K562 (cell line): Measurements from ENCODE around the gene EPHA4. TPM values are rescaled to one million over a fixed set of nuclear protein-coding genes. Genes with fewer than 3 reads are reported as not detected.

Experiments used
- ATAC-seq: fragments of 200-7000 bp; cut with Tn5 transposase; 3 replicates; pipeline ENCODE4 v1.9.1; 2020; ENCODE audit warnings: moderate library complexity
- BruUV-seq: library from RNA; stranded (reverse); fragments of 400-500 nt; replicated peaks from 2 replicates; lab custom pipeline; 2021; lab: Mats Ljungman, UMichigan
- CTCF ChIA-PET: fragments of 300-600 bp; formaldehyde crosslinking; extraction: SDS; loops from one replicate; lab custom pipeline; 2021; ENCODE audit warnings: low intra/inter-chr PET ratio; lab: Yijun Ruan, JAX
- POLR2A ChIA-PET: fragments of 300-600, 350-650 bp; sonication (Branson Sonifier 250); formaldehyde crosslinking; extraction: SDS; loops from one replicate; lab custom pipeline; 2021; ENCODE audit warnings: antibody characterized with exemption, inconsistent platforms; lab: Yijun Ruan, JAX
- DNase-seq, 4 experiments: peaks; one replicate each; pipeline versions ENCODE4 v3.0.0 to v3.0.0-alpha.2; 2011 to 2018; ENCODE audit warnings: low spot score in 3 of 4, mixed read lengths in 3 of 4; ENCODE audit errors: extremely low read depth in 1 of 4
- FAIRE-seq: peaks from 2 replicates; lab custom pipeline; 2011; peaks lifted over from hg19 to GRCh38; lab: Jason Lieb, UNC
- H2AFZ ChIP-seq: 2 replicates; pipeline ENCODE4 v1.6.0; 2011; ENCODE audit warnings: low read depth, low read length, control low read depth, inconsistent platforms
- H3K27ac ChIP-seq: fragments of 200-600 bp; 3 replicates; pipeline ENCODE4 v1.8.0; 2011; ENCODE audit warnings: low read depth, mild to moderate bottlenecking, control low read depth, inconsistent platforms, low read length, moderate library complexity, mixed read lengths; ENCODE audit errors: extremely low read depth
- H3K27me3 ChIP-seq, 2 experiments: fragments of 300-600 bp in 1 of 2; 2 replicates in 1 of 2; 3 replicates in 1 of 2; pipeline versions ENCODE4 v1.6.0 to v1.8.0; 2011; ENCODE audit warnings: inconsistent platforms in 2 of 2, low read length in 2 of 2, mild to moderate bottlenecking in 1 of 2, mixed read lengths in 1 of 2, moderate library complexity in 1 of 2; ENCODE audit not compliant: control insufficient read depth in 2 of 2, insufficient read depth in 2 of 2
- H3K36me3 ChIP-seq: fragments of 300-600 bp; 3 replicates; pipeline ENCODE4 v1.8.0; 2011; ENCODE audit warnings: mild to moderate bottlenecking, low read length, inconsistent platforms; ENCODE audit not compliant: control insufficient read depth, insufficient read depth
- H3K4me1 ChIP-seq, 2 experiments: fragments of 200-600 bp in 1 of 2; replicated peaks in 1 of 2; 2 replicates in 1 of 2; 3 replicates in 1 of 2; pipeline versions ENCODE4 v1.5.1 to v1.8.0; 2011; ENCODE audit warnings: inconsistent platforms in 2 of 2, low read length in 2 of 2, mild to moderate bottlenecking in 1 of 2, mixed read lengths in 1 of 2, moderate library complexity in 1 of 2; ENCODE audit not compliant: control insufficient read depth in 2 of 2, insufficient read depth in 2 of 2
- H3K4me2 ChIP-seq: 2 replicates; pipeline ENCODE4 v1.6.1; 2011; ENCODE audit warnings: low read length, control low read depth, inconsistent platforms, mixed read lengths; ENCODE audit not compliant: insufficient read depth
- H3K4me3 ChIP-seq: fragments of 200-600 bp; sonication (generic), shearing (Covaris generic); 2 replicates; pipeline ENCODE4 v1.5.1; 2016; ENCODE audit warnings: control low read depth, inconsistent platforms
- H3K79me2 ChIP-seq: fragments of 200-600 bp; 3 replicates; pipeline ENCODE4 v1.8.0; 2011; ENCODE audit warnings: low read length, inconsistent platforms; ENCODE audit not compliant: control insufficient read depth, insufficient read depth
- H3K9ac ChIP-seq, 2 experiments: 2 replicates each; pipeline versions ENCODE4 v1.6.0 to v1.6.1; 2011; ENCODE audit warnings: low read depth in 2 of 2, low read length in 2 of 2, control low read depth in 1 of 2, inconsistent platforms in 1 of 2, mild to moderate bottlenecking in 1 of 2, mixed read lengths in 1 of 2; ENCODE audit not compliant: insufficient read depth in 1 of 2
- H3K9me1 ChIP-seq: one replicate; pipeline ENCODE4 v1.6.0; 2011; ENCODE audit warnings: inconsistent platforms, mild to moderate bottlenecking, low read length, moderate library complexity; ENCODE audit not compliant: control insufficient read depth, insufficient read depth
- H3K9me3 ChIP-seq: replicated peaks from 2 replicates; pipeline ENCODE4 v1.5.1; 2011; ENCODE audit warnings: low read depth, low read length, inconsistent platforms; ENCODE audit not compliant: control insufficient read depth, insufficient read depth
- H4K20me1 ChIP-seq: replicated peaks from 2 replicates; pipeline ENCODE4 v1.6.1; 2011; ENCODE audit warnings: low read length, inconsistent platforms, mixed read lengths; ENCODE audit not compliant: control insufficient read depth, insufficient read depth
- EZH2 ChIP-seq: IDR thresholded peaks from 2 replicates; pipeline ENCODE4 v1.6.1; 2012; ENCODE audit warnings: low read depth, mild to moderate bottlenecking, inconsistent platforms, low read length, borderline replicate concordance
- NFE2L1 ChIP-seq: fragments of 450-650 bp; IDR thresholded peaks from 2 replicates; pipeline ENCODE4 v1.6.1; 2016; ENCODE audit warnings: missing genetic modification characterization, low read depth, mild to moderate bottlenecking, missing compliant biosample characterization, moderate library complexity, borderline replicate concordance
- NR0B1 ChIP-seq: fragments of 450-650 bp; IDR thresholded peaks from one replicate; pipeline ENCODE4 v1.6.1; 2018; ENCODE audit warnings: mild to moderate bottlenecking, moderate library complexity; ENCODE audit not compliant: partially characterized antibody
- PHF8 ChIP-seq: fragments of 200-600 bp; sonication (generic); IDR thresholded peaks from 2 replicates; pipeline ENCODE4 v1.6.1; 2012; ENCODE audit warnings: mixed run types, mild to moderate bottlenecking, inconsistent platforms, low read length, moderate library complexity, borderline replicate concordance
- SLC30A9 ChIP-seq: fragments of 250-450 bp; sonication (Bioruptor Pico); IDR thresholded peaks from 2 replicates; pipeline ENCODE4 v1.8.0; 2022; ENCODE audit warnings: mild to moderate bottlenecking, moderate library complexity
- ZNF232 ChIP-seq: sonication (generic); formaldehyde crosslinking; IDR thresholded peaks from 2 replicates; pipeline ENCODE4 v1.8.0; 2022; ENCODE audit warnings: mild to moderate bottlenecking, missing genetic modification reagents
- WGBS: fragments of 100-300 bp; shearing (Covaris generic); methylation state at CpG from one replicate; pipeline ENCODE4 v1.1.6; 2016; ENCODE audit warnings: low coverage, mixed read lengths; ENCODE audit not compliant: insufficient coverage; ENCODE audit errors: missing lambda C conversion rate; 5-methylcytosine and 5-hydroxymethylcytosine counted together
- in situ Hi-C: fragments of 300-500 bp; cut with MboI; formaldehyde crosslinking; loops from 4 replicates; pipeline ENCODE4 v1.15.0; 2018; ENCODE audit warnings: inconsistent platforms, mixed read lengths
- intact Hi-C: fragments of 100-400 bp; cut with micrococcal nuclease; formaldehyde crosslinking; loops from 2 replicates; pipeline ENCODE4 v1.14.2; 2022
- polyA plus RNA-seq, 8 experiments: library from polyadenylated mRNA; depleted of rRNA in 4 of 8; stranded (reverse) in 5 of 8; unstranded in 3 of 8; fragments of >200 nt; fragmentation: Nextera tagmentation in 2 of 8; fragmentation: Illumina TruSeq in 1 of 8; extraction: Ambion mirVana in 2 of 8; extraction: Trizol in 1 of 8; gene quantifications; 2 replicates each; pipeline versions ENCODE4 v1.2.1 to v1.2.3, GENCODE V29; 2011 to 2014; ENCODE audit warnings: inconsistent platforms in 1 of 8, missing spikeins in 1 of 8
- total RNA-seq, 7 experiments: library from RNA; depleted of rRNA in 6 of 7; stranded (reverse); fragments of >200 nt in 6 of 7; fragmentation: Illumina TruSeq in 2 of 7; extraction: Trizol in 2 of 7; gene quantifications; 2 replicates each; pipeline versions ENCODE4 v1.2.1 to v1.2.3, GENCODE V29; 2011 to 2021; ENCODE audit warnings: low replicate concordance in 1 of 7
- TF ChIP-seq, protein P1 (sequence below): sonication (generic); formaldehyde crosslinking; IDR thresholded peaks from 2 replicates; pipeline ENCODE4 v1.9.0; 2022; ENCODE audit warnings: mild to moderate bottlenecking, missing genetic modification reagents

The EPHA4 gene
- total and polyA plus RNA-seq, 9 of the 15 experiments (the other 6 are each of a cell fraction or from before 2014, with no cell fraction given): 0.07 to 0.09 (median 0.07) TPM; not detected in 6

DNA sequence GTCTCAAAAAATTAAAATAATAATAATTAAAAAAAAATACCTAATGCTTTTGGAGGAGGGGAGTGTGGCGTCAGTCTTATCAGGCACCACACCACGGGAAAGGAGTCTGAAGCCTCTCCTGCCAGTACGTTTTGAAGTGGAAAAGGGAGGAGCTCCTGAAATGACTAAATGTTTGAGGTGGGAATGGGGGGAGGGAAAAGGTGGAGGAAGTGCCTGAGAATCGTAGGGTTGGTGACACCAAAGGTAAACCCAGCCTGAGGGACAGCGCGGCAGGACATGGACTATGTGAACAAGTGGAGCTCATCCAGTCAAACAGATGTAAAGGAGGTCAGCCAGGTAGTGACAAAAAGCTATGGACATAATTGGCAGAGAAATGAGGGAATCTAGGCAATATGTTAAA, 42.2 kb upstream of the EPHA4 start:
- no peak overlapping the region for H3K4me3 ChIP-seq
- TF ChIP-seq, protein P1, sequence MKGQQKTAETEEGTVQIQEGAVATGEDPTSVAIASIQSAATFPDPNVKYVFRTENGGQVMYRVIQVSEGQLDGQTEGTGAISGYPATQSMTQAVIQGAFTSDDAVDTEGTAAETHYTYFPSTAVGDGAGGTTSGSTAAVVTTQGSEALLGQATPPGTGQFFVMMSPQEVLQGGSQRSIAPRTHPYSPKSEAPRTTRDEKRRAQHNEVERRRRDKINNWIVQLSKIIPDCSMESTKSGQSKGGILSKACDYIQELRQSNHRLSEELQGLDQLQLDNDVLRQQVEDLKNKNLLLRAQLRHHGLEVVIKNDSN (CRISPR knock-in tag): no peak
- TF ChIP-seq ZNF232 (CRISPR knock-in tag) (no peak), PHF8 (no peak), SLC30A9 (no peak), NFE2L1 (tag) (no peak), NR0B1 (no peak), EZH2 (no peak)
- TF ChIP-seq, all 486 proteins: peak for 0
- Histone ChIP-seq H3K36me3 (no peaks in the 10 kb centered on the region), H3K27me3 (no peaks in the 10 kb centered on the region), H2AFZ (no peak overlapping the region), H3K9me3 (no peaks in the 10 kb centered on the region), H3K9ac (no peak overlapping the region), H3K4me1 (no peaks in the 10 kb centered on the region), H3K79me2 (no peaks in the 10 kb centered on the region), H3K4me2 (no peak overlapping the region), H3K9me1 (no peaks in the 10 kb centered on the region), H3K27ac (no peak overlapping the region), H4K20me1 (no peaks in the 10 kb centered on the region)
- ATAC-seq: no peak
- WGBS: 4% methylated on average over 6 of the region's 6 CpGs
- intact Hi-C loops: no loop called here
- in situ Hi-C loops: no loop called here
- POLR2A ChIA-PET: no interaction called here
- DNase-seq: no peak
- FAIRE-seq: no peak
- no TSS peak for BruUV-seq
- CTCF ChIA-PET: no interaction called here
